ENCODE results near the gene REXO2. TPM values are rescaled to one million over a fixed set of nuclear protein-coding genes. Genes with fewer than 3 reads are reported as not detected.

The REXO2 gene
- total RNA-seq, 4 donors from 2014 or later = 97.8 to 177 (median 119) TPM

GRCh38 chr11:114448749-114449482 is 9.6 kb downstream of the REXO2 start:
- no peak for TF ChIP-seq POLR2AphosphoS5 (IDR thresholded peaks at IDR 0.05)
- Histone ChIP-seq H3K9me3 (no peaks in the 10 kb centered on the region), H3K4me1 (peaks cover 0 to 18% (median 5%) of the 10 kb centered on the region in 3 donors), H3K36me3 (peaks cover 7 to 75% of the 10 kb centered on the region in 2 donors), H3K4me3 (no peak overlapping the region), H3K27ac (no peak overlapping the region), H3K27me3 (no peaks in the 10 kb centered on the region)
- no peak for ATAC-seq
- WGBS, 2 donors (ENCODE audit: low coverage in 1 of 2) = 57 to 67% methylated on average over 2 of the region's 2 CpGs

- Histone ChIP-seq H3K4me1 (peaks cover 0 to 18% (median 5%) of the 10 kb centered on the region in 3 donors), H3K27me3 (no peaks in the 10 kb centered on the region), H3K9me3 (no peaks in the 10 kb centered on the region), H3K27ac (no peak overlapping the region), H3K36me3 (peaks cover 7 to 74% of the 10 kb centered on the region in 2 donors), H3K4me3 (no peak overlapping the region)
- TF ChIP-seq POLR2A (IDR thresholded peaks at IDR 0.05) = no peak
- no peak for ATAC-seq
- WGBS, 2 donors (ENCODE audit: low coverage in 1 of 2) = 95 to 97% methylated on average over 5 to 6 of the region's 6 CpGs
Measured at GRCh38 chr11:114449845-114450244, 10.6 kb downstream of the REXO2 start.

DNA sequence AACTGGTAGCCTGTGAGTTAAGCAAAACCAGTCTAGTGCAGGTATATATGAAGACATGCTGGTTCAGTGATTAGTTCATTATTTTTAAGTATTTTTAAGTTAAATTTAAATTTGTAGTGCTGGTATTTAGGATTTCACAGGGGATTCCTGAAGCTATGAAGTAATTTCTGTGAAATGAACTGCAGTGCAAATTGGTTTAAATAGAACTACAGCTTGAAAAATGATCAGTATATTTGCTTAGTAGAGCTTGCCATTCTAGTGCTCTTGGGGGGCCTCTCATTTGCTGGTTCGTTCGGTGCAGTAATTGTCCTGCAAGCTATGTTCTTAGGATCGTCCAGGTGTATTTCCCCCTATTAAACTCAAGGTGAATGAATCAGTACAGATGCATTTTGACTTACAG is 13.1 kb downstream of the REXO2 start:
- no peak for TF ChIP-seq POLR2A (IDR thresholded peaks at IDR 0.05)
- no peak for TF ChIP-seq POLR2AphosphoS5 (IDR thresholded peaks at IDR 0.05)
- TF ChIP-seq CTCF (IDR thresholded peaks at IDR 0.05) = no peak
- TF ChIP-seq EP300 (IDR thresholded peaks at IDR 0.05) = no peak
- Histone ChIP-seq H3K4me1 (peaks cover 0 to 18% (median 5%) of the 10 kb centered on the region in 3 donors), H3K4me3 (no peak overlapping the region), H3K27ac (no peak overlapping the region), H3K27me3 (no peaks in the 10 kb centered on the region), H3K9me3 (no peaks in the 10 kb centered on the region), H3K36me3 (peaks cover 7 to 55% of the 10 kb centered on the region in 2 donors)
- 92 to 94% methylated on average over 3 of the region's 3 CpGs for WGBS, 2 donors (ENCODE audit: low coverage in 1 of 2)
- no peak for ATAC-seq

DNA sequence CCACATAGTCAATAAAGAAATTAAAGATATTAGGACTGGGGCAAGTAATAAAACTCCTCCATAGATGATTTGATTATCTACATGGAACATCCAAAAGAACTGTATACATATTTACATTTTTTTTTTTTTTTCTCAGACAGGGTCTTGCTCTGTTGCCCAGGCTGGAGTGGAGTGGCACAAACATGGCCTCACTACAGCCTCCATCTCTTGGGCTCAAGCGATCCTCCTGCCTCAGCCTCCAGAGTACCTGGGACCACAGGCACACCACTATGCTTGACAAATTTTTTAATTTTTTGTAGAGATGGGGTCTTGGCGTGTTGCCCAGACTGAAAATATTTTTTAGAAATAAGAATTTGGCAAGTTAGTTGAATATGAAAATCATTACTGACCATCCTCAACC is 24.7 kb downstream of the REXO2 start:
- Histone ChIP-seq H3K36me3 (peaks cover 0 to 10% of the 10 kb centered on the region in 2 donors), H3K27me3 (no peaks in the 10 kb centered on the region), H3K4me1 (no peaks in the 10 kb centered on the region), H3K9me3 (peaks cover 0 to 7% (median 0%) of the 10 kb centered on the region in 3 donors), H3K27ac (no peak overlapping the region), H3K4me3 (no peak overlapping the region)
- 50 to 97% methylated on average over 2 of the region's 2 CpGs for WGBS, 2 donors (ENCODE audit: low coverage in 1 of 2)
- ATAC-seq = no peak
- TF ChIP-seq POLR2A (IDR thresholded peaks at IDR 0.05) (no peak), CTCF (IDR thresholded peaks at IDR 0.05) (no peak), EP300 (IDR thresholded peaks at IDR 0.05) (no peak), POLR2AphosphoS5 (IDR thresholded peaks at IDR 0.05) (no peak)

DNA sequence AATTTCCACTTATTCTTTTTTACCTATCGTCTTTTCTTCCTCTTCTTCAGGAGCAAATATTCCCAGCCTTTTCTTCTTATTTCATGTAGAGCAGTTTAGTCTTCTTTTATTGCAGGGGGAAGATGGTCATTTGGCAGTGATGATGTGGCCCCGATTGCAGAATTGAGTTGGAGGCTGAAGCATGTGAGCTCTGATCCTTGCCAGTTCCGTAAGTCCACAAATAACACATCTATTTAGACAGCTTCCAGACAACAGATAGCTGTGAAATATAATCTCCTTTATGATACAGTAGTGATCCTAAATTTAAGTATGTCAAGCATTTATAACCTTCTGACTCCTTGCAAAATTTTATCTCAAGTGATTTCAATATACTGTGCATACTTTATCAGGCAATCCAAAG is 27.5 kb downstream of the REXO2 start:
- TF ChIP-seq CTCF (IDR thresholded peaks at IDR 0.05) (no peak), EP300 (IDR thresholded peaks at IDR 0.05) (no peak), POLR2AphosphoS5 (IDR thresholded peaks at IDR 0.05) (no peak), POLR2A (IDR thresholded peaks at IDR 0.05) (no peak)
- 71% methylated on average over 1 of the region's 3 CpGs; no CpG with 5 or more reads in 1 of the 2 donors for WGBS, 2 donors (ENCODE audit: low coverage in 1 of 2)
- H3K36me3 ChIP-seq = peaks cover 0 to 5% of the 10 kb centered on the region in 2 donors
- no peak overlapping the region for H3K27ac ChIP-seq
- H3K27me3 ChIP-seq = no peaks in the 10 kb centered on the region
- ATAC-seq = no peak
- no peak overlapping the region for H3K4me3 ChIP-seq
- no peaks in the 10 kb centered on the region for H3K4me1 ChIP-seq
- peaks cover 0 to 7% (median 0%) of the 10 kb centered on the region in 3 donors for H3K9me3 ChIP-seq

DNA sequence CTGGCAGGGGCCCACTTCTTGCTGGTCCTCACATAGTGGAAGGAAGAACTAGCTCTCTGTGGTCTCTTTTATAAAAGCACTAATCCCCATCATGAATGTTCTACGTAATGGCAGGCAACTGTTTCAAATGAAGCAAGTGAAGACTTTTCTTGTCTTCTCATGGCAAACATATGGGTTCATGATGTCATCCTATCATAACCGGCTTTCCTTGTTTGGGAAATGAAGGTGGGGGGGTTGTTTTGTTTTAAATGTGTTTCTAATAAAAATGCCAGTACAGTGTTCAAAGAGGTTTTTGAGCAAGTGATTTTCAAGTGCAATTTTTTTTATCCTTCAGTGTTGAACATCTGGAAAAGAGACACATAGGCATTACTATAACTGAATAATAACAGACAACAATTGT is 33.4 kb downstream of the REXO2 start:
- H3K27ac ChIP-seq = no peak overlapping the region
- no peaks in the 10 kb centered on the region for H3K27me3 ChIP-seq
- TF ChIP-seq POLR2A (IDR thresholded peaks at IDR 0.05) (no peak), CTCF (IDR thresholded peaks at IDR 0.05) (no peak), EP300 (IDR thresholded peaks at IDR 0.05) (no peak), POLR2AphosphoS5 (IDR thresholded peaks at IDR 0.05) (no peak)
- no peak for ATAC-seq
- no peaks in the 10 kb centered on the region for H3K36me3 ChIP-seq
- H3K4me1 ChIP-seq = no peaks in the 10 kb centered on the region
- no peaks in the 10 kb centered on the region for H3K9me3 ChIP-seq
- H3K4me3 ChIP-seq = no peak overlapping the region
- WGBS, 2 donors (ENCODE audit: low coverage in 1 of 2) = 87 to 95% methylated on average over 2 of the region's 2 CpGs

Measured in gastroesophageal sphincter (tissue), 4 donors.